NB4 (cell line): ENCODE data around the gene TMPRSS6.

ENCODE experiments used
- DNase-seq: peaks from one replicate; pipeline ENCODE4 v3.0.0; 2010; ENCODE audit warnings: low read depth
- H3K4me3 ChIP-seq: one replicate; pipeline ENCODE4 v1.5.1; 2011; ENCODE audit warnings: mild to moderate bottlenecking, low read depth, low read length, moderate library complexity
- MAX ChIP-seq: IDR thresholded peaks from 2 replicates; pipeline ENCODE4 v1.6.1; 2011; ENCODE audit warnings: low read depth, low read length
- MYC ChIP-seq: IDR thresholded peaks from 2 replicates; pipeline ENCODE4 v1.6.1; 2011; ENCODE audit warnings: low read depth, low read length
- POLR2A ChIP-seq: IDR thresholded peaks from 2 replicates; pipeline ENCODE4 v1.6.1; 2011; ENCODE audit warnings: mild to moderate bottlenecking; ENCODE audit not compliant: insufficient read length; ENCODE audit errors: extremely low read depth
- TF ChIP-seq, protein P1 (sequence below): IDR thresholded peaks from one replicate; pipeline ENCODE4 v1.5.1; 2012; ENCODE audit warnings: low read depth, low read length

The TMPRSS6 gene

DNA sequence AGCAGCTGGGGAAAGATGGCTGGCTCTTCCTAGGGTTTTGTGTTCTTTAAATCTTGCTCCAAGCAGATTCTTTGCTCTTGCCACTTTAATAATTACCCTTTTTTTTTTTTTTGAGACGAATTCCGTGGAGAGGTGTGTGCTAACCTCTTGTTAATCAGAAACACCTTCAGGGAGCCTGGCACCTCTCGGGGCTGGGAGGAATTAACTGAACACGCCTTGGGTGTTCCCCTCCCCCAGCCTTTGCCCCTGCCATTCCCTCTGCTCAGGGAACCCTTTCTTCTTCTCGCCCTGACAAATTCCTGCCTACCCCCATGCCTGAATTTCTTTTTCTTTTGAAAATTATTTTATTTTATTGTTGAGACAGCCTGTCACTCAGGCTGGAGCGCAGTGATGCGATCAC lies 17.5 kb downstream of the TMPRSS6 start:
- no peak overlapping the region for H3K4me3 ChIP-seq
- DNase-seq, result no peak
- TF ChIP-seq MYC (no peak), MAX (no peak), POLR2A (no peak)
- TF ChIP-seq, protein P1, sequence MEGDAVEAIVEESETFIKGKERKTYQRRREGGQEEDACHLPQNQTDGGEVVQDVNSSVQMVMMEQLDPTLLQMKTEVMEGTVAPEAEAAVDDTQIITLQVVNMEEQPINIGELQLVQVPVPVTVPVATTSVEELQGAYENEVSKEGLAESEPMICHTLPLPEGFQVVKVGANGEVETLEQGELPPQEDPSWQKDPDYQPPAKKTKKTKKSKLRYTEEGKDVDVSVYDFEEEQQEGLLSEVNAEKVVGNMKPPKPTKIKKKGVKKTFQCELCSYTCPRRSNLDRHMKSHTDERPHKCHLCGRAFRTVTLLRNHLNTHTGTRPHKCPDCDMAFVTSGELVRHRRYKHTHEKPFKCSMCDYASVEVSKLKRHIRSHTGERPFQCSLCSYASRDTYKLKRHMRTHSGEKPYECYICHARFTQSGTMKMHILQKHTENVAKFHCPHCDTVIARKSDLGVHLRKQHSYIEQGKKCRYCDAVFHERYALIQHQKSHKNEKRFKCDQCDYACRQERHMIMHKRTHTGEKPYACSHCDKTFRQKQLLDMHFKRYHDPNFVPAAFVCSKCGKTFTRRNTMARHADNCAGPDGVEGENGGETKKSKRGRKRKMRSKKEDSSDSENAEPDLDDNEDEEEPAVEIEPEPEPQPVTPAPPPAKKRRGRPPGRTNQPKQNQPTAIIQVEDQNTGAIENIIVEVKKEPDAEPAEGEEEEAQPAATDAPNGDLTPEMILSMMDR, result no peak

- H3K4me3 ChIP-seq, result no peak overlapping the region
- TF ChIP-seq, protein P1, result no peak
- TF ChIP-seq MYC (no peak), MAX (no peak), POLR2A (no peak)
- DNase-seq, result no peak
These were observed 18.4 kb downstream of the TMPRSS6 start for GRCh38 chr22:37090920-37091695.

GRCh38 chr22:37089434-37089833 lies 20.1 kb downstream of the TMPRSS6 start:
- H3K4me3 ChIP-seq, result no peak overlapping the region
- DNase-seq, result no peak
- TF ChIP-seq MYC, result no peak
- TF ChIP-seq, protein P1, result no peak
- no peak for TF ChIP-seq MAX
- TF ChIP-seq POLR2A, result no peak

- no peak overlapping the region for H3K4me3 ChIP-seq
- no peak for DNase-seq
- TF ChIP-seq, protein P1, result no peak
- no peak for TF ChIP-seq MYC
- TF ChIP-seq MAX, result no peak
- TF ChIP-seq POLR2A, result no peak
These were observed 20.6 kb downstream of the TMPRSS6 start for GRCh38 chr22:37088750-37089408.

GRCh38 chr22:37088108-37088605 lies 21.4 kb downstream of the TMPRSS6 start:
- DNase-seq, result peak; percentile 20
- H3K4me3 ChIP-seq, result no peak overlapping the region
- TF ChIP-seq, protein P1, result no peak
- TF ChIP-seq MAX (no peak), POLR2A (no peak), MYC (no peak)
